Sigmoid colon (tissue), 7 donors: Measurements from ENCODE around the gene POU5F2. TPM values are rescaled to one million over a fixed set of nuclear protein-coding genes. Genes with fewer than 3 reads are reported as not detected.

Source experiments
- DNase-seq: peaks from one replicate; pipeline ENCODE4 v3.0.0-alpha.2; 2019
- H3K27ac ChIP-seq, 4 donors: fragments of 200-600 bp; sonication (generic); one replicate each; pipeline ENCODE4 v1.5.1; 2016 to 2019; ENCODE audit warnings: mild to moderate bottlenecking in 1 of 4
- H3K27me3 ChIP-seq, 3 donors: fragments of 200-600 bp; sonication (generic); one replicate each; pipeline ENCODE4 v1.5.1; 2019; ENCODE audit warnings: mild to moderate bottlenecking in 1 of 3
- H3K36me3 ChIP-seq, 4 donors: fragments of 200-600 bp; sonication (generic); one replicate each; pipeline ENCODE4 v1.5.1; 2016 to 2019
- H3K4me1 ChIP-seq, 4 donors: fragments of 200-600 bp; sonication (generic); one replicate each; pipeline ENCODE4 v1.5.1; 2017 to 2019
- H3K4me3 ChIP-seq, 4 donors: fragments of 200-600 bp; sonication (generic); one replicate each; pipeline ENCODE4 v1.5.1; 2017 to 2019; ENCODE audit warnings: mild to moderate bottlenecking in 2 of 4, moderate library complexity in 1 of 4
- H3K9me3 ChIP-seq, 4 donors: fragments of 200-600 bp in 3 of 4; sonication (generic) in 3 of 4; one replicate each; pipeline versions ENCODE4 v1.5.1 to v1.6.1; 2013 to 2019
- CTCF ChIP-seq, 4 experiments: fragments of 450-650 bp in 3 of 4; fragments of 200-600 bp in 1 of 4; IDR thresholded peaks; one replicate each; pipeline ENCODE4 v1.5.1; 2016 to 2019; ENCODE audit warnings: antibody characterized with exemption in 4 of 4, mild to moderate bottlenecking in 3 of 4, moderate library complexity in 2 of 4
- EP300 ChIP-seq, 4 donors: sonication (generic); formaldehyde crosslinking; IDR thresholded peaks; one replicate each; pipeline ENCODE4 v1.6.1; 2017; ENCODE audit warnings: antibody characterized with exemption in 4 of 4
- POLR2A ChIP-seq, 2 donors: fragments of 450-650 bp; IDR thresholded peaks; one replicate each; pipeline ENCODE4 v1.6.1; 2016; ENCODE audit warnings: antibody characterized with exemption in 2 of 2, mild to moderate bottlenecking in 2 of 2, moderate library complexity in 2 of 2
- POLR2AphosphoS5 ChIP-seq, 4 donors: sonication (generic); formaldehyde crosslinking; IDR thresholded peaks; one replicate each; pipeline ENCODE4 v1.6.1; 2017; ENCODE audit warnings: antibody characterized with exemption in 4 of 4
- WGBS, 2 donors: extraction: QIAGEN DNeasy Blood & Tissue Kit; methylation state at CpG; one replicate each; pipeline ENCODE4 v1.1.7; 2013; 5-methylcytosine and 5-hydroxymethylcytosine counted together
- intact Hi-C: fragments of 100-400 bp; cut with DNase I; formaldehyde crosslinking; loops from one replicate; pipeline ENCODE4 v1.15.1; 2023
- polyA plus RNA-seq, 3 donors: library from polyadenylated mRNA; stranded (reverse); fragments of 200-250 nt; gene quantifications; one replicate each; pipeline ENCODE4 v1.2.3, GENCODE V29; 2013
- total RNA-seq, 4 donors: library from RNA; depleted of rRNA; stranded (reverse); fragments of >200 nt; gene quantifications; one replicate each; pipeline ENCODE4 v1.1.0, GENCODE V29; 2016
- donor health status: healthy with polysubstance abuse.
- donor health status: Bipolar disorder and iron deficiency.
- donor health status: healthy.

POU5F2 gene
- total and polyA plus RNA-seq, 7 donors: under 0.01 to 6.1 (median 2.8) TPM; not detected in 1

DNA sequence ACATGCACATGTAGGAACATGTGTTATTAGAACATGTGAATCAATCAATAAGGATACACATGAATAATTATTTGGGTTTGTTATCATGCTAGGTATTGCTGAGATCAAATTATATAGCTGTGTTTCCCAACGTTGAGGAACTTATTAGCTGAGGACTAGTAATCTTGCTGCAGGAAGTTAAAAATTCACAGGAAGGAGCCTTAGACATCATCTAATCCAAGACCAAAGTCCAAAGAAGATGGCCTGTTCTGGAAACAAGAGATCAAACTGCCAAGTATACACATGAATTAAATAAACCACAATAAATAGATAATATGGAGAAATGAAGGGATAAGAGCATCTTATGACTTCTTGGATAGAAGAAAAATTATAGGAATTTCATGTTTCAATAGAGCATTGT lies 19.9 kb downstream of the POU5F2 start:
- no peaks in the 10 kb centered on the region for H3K9me3 ChIP-seq
- no peak overlapping the region for H3K4me3 ChIP-seq
- no peaks in the 10 kb centered on the region for H3K27me3 ChIP-seq
- 11 to 37% methylated on average over 1 of the region's 1 CpG for whole genome bisulfite sequencing, 2 donors
- H3K4me1 ChIP-seq: peaks cover 0 to 12% (median 0%) of the 10 kb centered on the region in 4 donors
- intact Hi-C loops: no loop called here
- no peaks in the 10 kb centered on the region for H3K36me3 ChIP-seq
- TF ChIP-seq POLR2A (IDR thresholded peaks at IDR 0.05): no peak
- no peak overlapping the region for H3K27ac ChIP-seq
- no peak for DNase-seq

GRCh38 chr5:93721071-93721470 lies 20.3 kb downstream of the POU5F2 start:
- WGBS, 2 donors: 69 to 74% methylated on average over 3 of the region's 3 CpGs
- Histone ChIP-seq H3K27me3 (no peaks in the 10 kb centered on the region), H3K4me3 (no peak overlapping the region), H3K4me1 (peaks cover 0 to 12% (median 0%) of the 10 kb centered on the region in 4 donors), H3K27ac (no peak overlapping the region), H3K9me3 (no peaks in the 10 kb centered on the region), H3K36me3 (no peaks in the 10 kb centered on the region)
- TF ChIP-seq CTCF (IDR thresholded peaks at IDR 0.05) (no peak), EP300 (IDR thresholded peaks at IDR 0.05) (no peak), POLR2AphosphoS5 (IDR thresholded peaks at IDR 0.05) (no peak)
- intact Hi-C loops: no loop called here
- DNase-seq: no peak

DNA sequence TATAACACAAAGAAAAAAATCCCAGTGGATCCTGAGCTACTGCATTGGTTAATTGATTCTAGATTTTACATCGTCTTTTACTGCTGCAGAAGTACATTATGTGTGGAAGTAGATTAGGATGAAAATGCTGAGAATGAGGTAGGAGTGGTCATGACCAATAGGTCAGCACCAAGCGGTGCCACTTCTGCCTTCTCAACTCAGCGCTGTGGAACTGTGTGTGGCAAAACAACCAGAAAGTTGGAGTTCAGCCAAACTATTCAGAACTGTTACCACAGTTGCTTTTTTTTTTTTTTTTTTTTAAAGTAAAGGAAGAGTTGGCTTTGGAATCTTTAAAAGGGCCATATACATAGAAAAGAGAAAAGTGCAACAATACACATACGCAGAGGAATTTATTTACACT lies 24.2 kb downstream of the POU5F2 start:
- WGBS, 2 donors: 29 to 61% methylated on average over 4 of the region's 4 CpGs
- H3K9me3 ChIP-seq: peaks cover 0 to 4% (median 2%) of the 10 kb centered on the region in 4 donors
- H3K36me3 ChIP-seq: no peaks in the 10 kb centered on the region
- intact Hi-C loops: no loop called here
- no peak overlapping the region for H3K27ac ChIP-seq
- no peak overlapping the region for H3K4me3 ChIP-seq
- TF ChIP-seq EP300 (IDR thresholded peaks at IDR 0.05) (no peak), POLR2A (IDR thresholded peaks at IDR 0.05) (no peak), POLR2AphosphoS5 (IDR thresholded peaks at IDR 0.05) (no peak), CTCF (IDR thresholded peaks at IDR 0.05) (no peak)
- no peaks in the 10 kb centered on the region for H3K27me3 ChIP-seq
- DNase-seq: no peak
- H3K4me1 ChIP-seq: no peaks in the 10 kb centered on the region

DNA sequence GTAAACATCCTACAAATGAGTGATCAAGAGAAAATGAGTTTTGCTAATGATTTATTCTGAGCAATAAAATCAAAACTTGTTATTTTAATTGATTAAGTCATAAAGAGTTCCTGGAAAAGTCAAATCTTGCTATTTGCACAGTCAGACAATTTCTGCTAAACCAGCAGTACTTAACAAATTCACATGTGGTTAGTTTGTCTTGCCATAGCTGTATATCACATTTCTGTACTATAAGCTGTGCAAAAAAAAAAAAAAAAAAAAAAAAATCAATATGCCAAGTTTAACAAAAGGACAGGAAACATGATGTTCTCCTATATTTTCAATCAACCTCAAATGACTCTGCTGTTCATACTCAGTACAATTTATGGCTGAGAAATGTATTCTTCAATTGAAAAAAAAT lies 24.9 kb downstream of the POU5F2 start:
- Histone ChIP-seq H3K27me3 (no peaks in the 10 kb centered on the region), H3K36me3 (no peaks in the 10 kb centered on the region), H3K4me1 (no peaks in the 10 kb centered on the region), H3K27ac (no peak overlapping the region), H3K4me3 (no peak overlapping the region), H3K9me3 (peaks cover 0 to 4% (median 2%) of the 10 kb centered on the region in 4 donors)
- intact Hi-C loops: no loop called here
- no peak for DNase-seq
- TF ChIP-seq EP300 (IDR thresholded peaks at IDR 0.05) (no peak), POLR2A (IDR thresholded peaks at IDR 0.05) (no peak), CTCF (IDR thresholded peaks at IDR 0.05) (no peak), POLR2AphosphoS5 (IDR thresholded peaks at IDR 0.05) (no peak)

DNA sequence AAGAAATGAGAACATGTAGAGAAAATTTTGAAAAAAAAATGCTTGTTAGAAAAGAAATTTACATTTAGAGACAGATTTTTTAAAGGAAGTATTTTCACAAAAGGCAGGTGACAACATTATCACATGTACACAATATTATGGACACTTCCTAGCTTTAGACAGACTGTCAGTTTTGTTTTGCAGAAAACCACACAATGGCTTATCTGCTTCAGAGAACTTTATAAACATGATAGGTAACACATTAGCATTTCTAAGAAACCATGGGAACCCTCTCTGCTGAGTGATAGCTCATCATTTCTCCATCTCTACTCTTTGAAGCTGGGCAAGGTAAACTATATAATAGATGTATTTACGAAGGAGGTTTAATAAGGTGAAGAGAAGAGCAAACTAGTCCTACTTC lies 25.6 kb downstream of the POU5F2 start:
- intact Hi-C loops: no loop called here
- no peak overlapping the region for H3K27ac ChIP-seq
- no peak for TF ChIP-seq EP300 (IDR thresholded peaks at IDR 0.05)
- no peaks in the 10 kb centered on the region for H3K27me3 ChIP-seq
- H3K4me1 ChIP-seq: no peaks in the 10 kb centered on the region
- no peaks in the 10 kb centered on the region for H3K36me3 ChIP-seq
- 40 to 67% methylated on average over 1 of the region's 1 CpG for WGBS, 2 donors
- peaks cover 0 to 4% (median 2%) of the 10 kb centered on the region in 4 donors for H3K9me3 ChIP-seq
- DNase-seq: no peak
- H3K4me3 ChIP-seq: no peak overlapping the region

DNA sequence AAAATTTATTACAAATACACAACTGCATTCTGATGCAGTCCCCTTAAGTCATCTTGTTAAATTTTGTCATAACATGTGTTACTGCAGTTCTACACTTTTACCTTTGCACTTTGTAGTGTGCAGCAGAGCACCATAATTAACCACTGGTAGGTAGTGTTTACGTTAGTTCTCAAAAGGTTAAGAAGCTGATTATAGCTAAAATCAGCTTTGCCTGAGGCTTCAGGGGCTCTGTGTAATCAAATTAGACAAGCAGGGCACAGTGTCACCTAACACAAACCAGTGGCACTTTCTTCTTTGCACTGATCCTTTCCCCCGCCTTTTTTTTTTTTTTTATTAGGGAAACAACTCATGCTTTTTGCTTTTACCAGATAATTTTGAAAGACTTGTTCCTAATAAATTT lies 26.1 kb downstream of the POU5F2 start:
- Histone ChIP-seq H3K4me1 (no peaks in the 10 kb centered on the region), H3K27me3 (no peaks in the 10 kb centered on the region), H3K27ac (no peak overlapping the region), H3K9me3 (peaks cover 0 to 4% (median 2%) of the 10 kb centered on the region in 4 donors), H3K4me3 (no peak overlapping the region), H3K36me3 (no peaks in the 10 kb centered on the region)
- TF ChIP-seq EP300 (IDR thresholded peaks at IDR 0.05) (no peak), CTCF (IDR thresholded peaks at IDR 0.05) (no peak), POLR2AphosphoS5 (IDR thresholded peaks at IDR 0.05) (no peak), POLR2A (IDR thresholded peaks at IDR 0.05) (no peak)
- 38 to 80% methylated on average over 2 of the region's 2 CpGs for WGBS, 2 donors
- intact Hi-C loops: no loop called here
- DNase-seq: no peak
